Memory B cell (primary cell): ENCODE results near the gene TTLL12.

Experiments used
- ATAC-seq: fragments of 150-1000 bp; cut with Tn5 transposase; 2 replicates; pipeline ENCODE4 v1.10.0; 2021; ENCODE audit warnings: low read depth, mild to moderate bottlenecking, moderate library complexity
- DNase-seq, 2 donors: peaks; one replicate each; pipeline ENCODE4 v3.0.0; 2022; ENCODE audit warnings: low spot score in 2 of 2
- H3K27ac Mint-ChIP-seq: one replicate; pipeline ENCODE4 v1.8.0; 2022; ENCODE audit warnings: mild to moderate bottlenecking, moderate library complexity, mixed read lengths
- H3K27me3 Mint-ChIP-seq: one replicate; pipeline ENCODE4 v1.8.0; 2022; ENCODE audit warnings: mixed read lengths
- H3K36me3 Mint-ChIP-seq: one replicate; pipeline ENCODE4 v1.8.0; 2022; ENCODE audit warnings: mild to moderate bottlenecking, mixed read lengths
- H3K4me1 Mint-ChIP-seq: one replicate; pipeline ENCODE4 v1.8.0; 2022; ENCODE audit warnings: mixed read lengths
- H3K4me3 Mint-ChIP-seq: one replicate; pipeline ENCODE4 v1.8.0; 2022; ENCODE audit warnings: mild to moderate bottlenecking, moderate library complexity, mixed read lengths
- H3K9me3 Mint-ChIP-seq: one replicate; pipeline ENCODE4 v1.8.0; 2022; ENCODE audit warnings: mixed read lengths

Gene TTLL12

DNA sequence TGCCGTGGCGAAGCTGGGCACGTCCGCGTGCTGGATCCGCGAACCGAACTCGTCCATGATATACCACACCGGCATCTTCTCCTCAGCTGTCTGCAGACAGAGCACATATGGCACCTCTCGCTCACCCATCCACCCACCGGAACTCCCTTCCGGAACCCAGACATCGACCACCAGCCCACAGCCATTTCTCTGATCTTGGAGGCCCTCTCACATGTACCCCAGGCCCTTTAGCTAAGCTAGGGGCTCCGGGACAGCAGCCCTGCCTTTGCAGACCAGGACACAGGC, 7.1 kb downstream of the TTLL12 start:
- Mint-ChIP-seq H3K4me3 (no peak overlapping the region), H3K4me1 (peaks cover 2% of the 10 kb centered on the region), H3K9me3 (no peaks in the 10 kb centered on the region), H3K27me3 (no peaks in the 10 kb centered on the region), H3K27ac (no peak overlapping the region), H3K36me3 (no peaks in the 10 kb centered on the region)
- DNase-seq (no peak), ATAC-seq (no peak)

DNA sequence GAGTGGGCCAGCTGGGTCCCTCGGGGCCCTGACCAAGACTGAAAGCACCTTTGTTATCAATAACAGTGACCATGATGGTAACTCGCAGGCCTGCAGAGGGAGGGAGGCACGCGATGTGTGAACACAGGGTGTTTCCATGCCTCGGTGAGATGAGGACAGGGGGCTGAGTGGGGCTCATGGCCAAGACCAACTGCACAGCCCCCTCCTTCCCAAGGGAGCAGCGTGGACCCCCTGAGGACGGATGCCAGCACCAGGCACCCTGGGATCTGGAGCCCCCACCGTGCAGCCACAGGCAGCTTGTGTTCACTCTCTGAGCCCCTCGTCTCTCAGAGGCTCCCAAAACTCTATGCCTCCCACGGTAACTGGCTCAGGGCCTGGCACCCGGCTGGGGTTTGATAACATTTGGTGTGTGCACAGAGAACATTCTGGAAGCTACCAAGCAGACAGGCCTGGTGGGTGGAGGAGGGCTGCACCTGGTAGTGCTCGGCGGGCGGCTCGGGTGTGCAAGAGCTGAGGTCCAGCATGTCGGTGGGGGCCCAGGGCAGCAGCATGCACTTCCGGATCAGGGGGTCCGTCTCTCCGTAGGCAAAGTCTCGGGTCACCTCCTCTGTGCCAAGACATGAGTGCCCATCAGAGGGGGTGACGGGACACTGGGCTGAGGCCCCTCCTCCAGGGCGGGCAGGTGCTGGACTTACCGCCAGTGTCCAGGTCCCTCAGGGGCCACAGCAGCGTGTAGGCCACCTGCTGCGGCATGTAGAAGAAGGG, 7.6 kb downstream of the TTLL12 start:
- no peak for DNase-seq
- no peaks in the 10 kb centered on the region for H3K27me3 Mint-ChIP-seq
- H3K4me1 Mint-ChIP-seq, result peaks cover 2% of the 10 kb centered on the region
- H3K36me3 Mint-ChIP-seq, result no peaks in the 10 kb centered on the region
- ATAC-seq, result no peak
- H3K27ac Mint-ChIP-seq, result no peak overlapping the region
- H3K9me3 Mint-ChIP-seq, result no peaks in the 10 kb centered on the region
- no peak overlapping the region for H3K4me3 Mint-ChIP-seq

DNA sequence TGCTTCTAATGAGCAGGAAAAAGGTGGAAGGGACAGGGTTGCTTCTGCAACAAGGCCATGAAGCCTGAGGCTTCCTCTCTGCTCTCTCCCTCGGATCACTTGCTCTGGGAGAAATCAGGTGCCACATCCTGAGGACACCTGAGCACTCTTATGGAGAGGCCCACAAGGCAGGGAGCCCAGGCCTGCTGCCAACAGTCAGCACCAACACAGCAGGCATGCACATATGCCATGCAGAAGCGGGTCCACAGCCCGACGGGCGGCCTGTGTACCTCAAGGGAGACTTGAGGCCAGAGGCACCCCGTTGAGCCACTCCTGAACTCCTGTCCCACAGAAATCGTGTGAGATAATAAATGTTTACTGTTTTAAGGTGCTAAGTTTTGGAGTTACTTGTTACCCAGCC, 9.5 kb downstream of the TTLL12 start:
- Mint-ChIP-seq H3K9me3 (no peaks in the 10 kb centered on the region), H3K4me1 (peaks cover 2% of the 10 kb centered on the region), H3K27me3 (no peaks in the 10 kb centered on the region), H3K27ac (no peak overlapping the region), H3K4me3 (no peak overlapping the region), H3K36me3 (peaks cover 3% of the 10 kb centered on the region)
- DNase-seq, result no peak
- no peak for ATAC-seq

DNA sequence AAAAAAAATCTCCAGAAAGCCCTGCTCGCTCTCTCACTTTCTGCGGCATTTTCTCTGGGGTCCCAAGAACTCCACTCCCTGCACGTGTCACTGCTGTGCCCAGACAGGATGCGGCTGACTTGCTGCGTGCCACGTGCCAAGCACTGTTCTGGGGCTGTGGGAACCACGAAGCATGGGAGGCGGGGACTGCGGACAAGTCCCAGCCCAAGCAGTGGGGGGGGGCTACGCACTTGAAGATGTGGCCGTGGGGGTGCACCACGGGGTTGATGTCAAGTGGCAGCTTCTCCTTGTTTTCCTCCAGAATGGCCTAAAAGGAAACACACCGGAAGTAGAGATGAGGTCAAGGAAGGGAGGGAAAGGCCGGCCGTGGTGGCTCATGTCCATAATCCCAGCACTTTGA, 10.8 kb downstream of the TTLL12 start:
- no peaks in the 10 kb centered on the region for H3K9me3 Mint-ChIP-seq

DNA sequence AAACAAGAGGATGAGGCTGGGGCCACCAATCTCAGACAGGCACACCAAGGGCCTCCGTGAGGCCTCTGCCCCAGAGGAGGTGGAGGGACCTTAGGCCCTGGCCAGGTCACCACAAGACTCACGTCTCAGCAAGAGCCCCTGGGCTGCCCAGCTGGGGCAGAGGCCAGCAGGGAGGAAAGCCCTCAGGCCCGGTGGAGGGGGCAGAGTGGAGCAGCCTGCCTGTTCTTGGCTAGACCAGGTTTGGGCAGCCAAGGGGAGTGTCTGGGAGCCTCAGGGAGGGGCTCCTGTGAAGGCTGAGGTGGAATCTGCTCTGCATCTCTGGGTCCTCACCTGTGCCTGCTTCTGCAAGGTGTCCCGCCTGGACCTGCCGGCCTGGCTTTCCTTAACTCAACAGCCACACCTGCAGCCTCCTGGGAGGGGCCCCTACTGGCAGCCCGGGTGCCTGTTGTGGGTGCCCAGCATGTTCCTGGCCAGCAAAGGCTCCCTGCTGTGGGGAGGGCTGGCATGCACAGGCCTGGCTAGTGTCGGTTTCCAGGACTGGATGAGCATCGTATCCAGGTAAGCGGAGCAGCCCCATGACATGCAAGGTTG, 11.9 kb downstream of the TTLL12 start:
- no peaks in the 10 kb centered on the region for H3K4me1 Mint-ChIP-seq
- H3K4me3 Mint-ChIP-seq, result no peak overlapping the region
- no peaks in the 10 kb centered on the region for H3K9me3 Mint-ChIP-seq
- H3K36me3 Mint-ChIP-seq, result peaks cover 5% of the 10 kb centered on the region
- ATAC-seq, result no peak
- no peak overlapping the region for H3K27ac Mint-ChIP-seq
- H3K27me3 Mint-ChIP-seq, result no peaks in the 10 kb centered on the region
- no peak for DNase-seq

More for the DNA sequence above, 10.8 kb downstream of the TTLL12 start:
- Mint-ChIP-seq H3K4me3 (no peak overlapping the region), H3K36me3 (peaks cover 3% of the 10 kb centered on the region), H3K4me1 (no peaks in the 10 kb centered on the region), H3K27ac (no peak overlapping the region), H3K27me3 (no peaks in the 10 kb centered on the region)
- DNase-seq, result no peak
- no peak for ATAC-seq

DNA sequence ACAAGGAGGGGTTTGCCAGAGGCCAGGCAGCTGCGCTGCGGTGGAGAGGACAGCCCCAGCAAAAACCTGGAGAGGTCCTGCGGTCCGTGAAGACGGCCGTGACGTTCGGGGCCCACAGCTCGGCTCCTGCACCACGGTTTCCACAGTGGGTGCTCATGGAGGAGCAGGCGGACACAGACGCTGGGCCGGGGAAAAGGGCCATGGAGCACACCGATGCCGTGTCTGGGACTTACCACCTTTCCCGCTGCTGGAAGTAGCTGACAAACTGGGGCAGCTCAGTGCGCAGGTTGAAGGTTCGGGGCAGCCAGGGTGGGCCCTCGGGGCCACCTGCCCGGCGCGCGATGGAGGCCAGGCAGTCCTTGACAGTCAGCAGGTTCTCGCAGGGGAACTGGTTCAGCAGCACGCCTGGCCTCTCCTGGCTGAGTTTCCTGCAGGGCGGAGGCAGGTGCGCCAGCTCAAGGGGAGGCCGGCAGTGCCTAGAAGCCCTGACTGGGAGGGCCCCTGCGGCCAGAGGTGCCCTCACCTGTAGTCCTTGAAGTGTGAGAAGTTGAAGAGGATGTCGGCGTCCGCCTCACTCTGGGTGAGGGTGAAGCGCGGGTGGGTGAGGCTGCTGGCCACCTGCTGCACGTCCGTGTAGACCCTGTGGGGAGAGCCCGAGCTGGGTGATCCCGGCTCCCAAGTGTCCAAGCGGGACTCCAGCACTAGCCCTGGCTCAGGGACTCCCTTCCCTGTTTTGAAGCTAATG, 12.8 kb downstream of the TTLL12 start:
- H3K27ac Mint-ChIP-seq, result no peak overlapping the region
- H3K9me3 Mint-ChIP-seq, result no peaks in the 10 kb centered on the region
- DNase-seq, result no peak
- no peaks in the 10 kb centered on the region for H3K27me3 Mint-ChIP-seq
- H3K36me3 Mint-ChIP-seq, result peaks cover 5% of the 10 kb centered on the region
- H3K4me1 Mint-ChIP-seq, result no peaks in the 10 kb centered on the region
- H3K4me3 Mint-ChIP-seq, result no peak overlapping the region
- no peak for ATAC-seq

DNA sequence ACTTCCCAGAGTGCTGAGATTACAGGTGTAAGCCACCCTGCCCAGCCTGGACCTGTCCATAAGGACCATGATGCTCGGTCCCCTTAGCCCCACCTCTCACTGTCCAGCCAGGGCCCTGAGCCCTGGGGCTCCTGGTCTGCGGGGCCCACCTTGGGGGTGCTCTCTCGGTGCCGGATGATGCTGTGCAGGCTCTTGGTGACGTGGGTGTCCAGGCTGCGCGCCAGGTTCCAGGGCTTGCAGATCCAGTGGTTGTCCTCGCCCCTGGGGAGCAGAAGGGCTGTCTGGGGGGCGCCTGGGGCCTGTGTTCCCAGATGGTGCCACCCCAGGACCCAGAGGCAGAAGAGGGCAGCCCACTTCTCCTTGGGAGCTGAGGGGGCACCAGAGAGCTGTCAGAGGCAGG, 13.4 kb downstream of the TTLL12 start:
- H3K36me3 Mint-ChIP-seq, result peaks cover 5% of the 10 kb centered on the region
- ATAC-seq, result no peak
- H3K4me1 Mint-ChIP-seq, result no peaks in the 10 kb centered on the region
- no peak for DNase-seq
- H3K4me3 Mint-ChIP-seq, result no peak overlapping the region
- H3K27ac Mint-ChIP-seq, result no peak overlapping the region
- no peaks in the 10 kb centered on the region for H3K9me3 Mint-ChIP-seq
- no peaks in the 10 kb centered on the region for H3K27me3 Mint-ChIP-seq

DNA sequence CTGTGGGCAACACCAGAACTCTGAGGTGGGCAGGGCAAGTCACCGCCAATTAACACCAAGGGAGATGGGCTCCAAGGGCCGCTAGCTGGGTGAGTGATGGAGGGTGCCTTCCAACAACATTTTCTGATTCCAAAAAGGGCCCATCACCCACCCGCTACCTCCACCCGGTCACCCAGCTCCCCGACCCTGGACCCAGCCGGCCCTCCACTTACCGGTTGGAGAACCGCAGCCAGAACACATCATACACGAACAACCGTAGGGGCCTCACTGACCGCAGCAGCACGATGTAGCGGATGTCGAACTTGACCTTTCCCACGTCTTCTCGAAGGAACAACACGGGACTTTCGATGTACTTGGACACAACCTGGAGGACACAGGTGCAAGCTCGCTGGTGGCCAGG, 14.7 kb downstream of the TTLL12 start:
- H3K36me3 Mint-ChIP-seq, result peaks cover 9% of the 10 kb centered on the region
- no peaks in the 10 kb centered on the region for H3K4me1 Mint-ChIP-seq
- no peak overlapping the region for H3K27ac Mint-ChIP-seq
- H3K9me3 Mint-ChIP-seq, result no peaks in the 10 kb centered on the region
- ATAC-seq, result no peak
- no peaks in the 10 kb centered on the region for H3K27me3 Mint-ChIP-seq
- no peak overlapping the region for H3K4me3 Mint-ChIP-seq
- no peak for DNase-seq

DNA sequence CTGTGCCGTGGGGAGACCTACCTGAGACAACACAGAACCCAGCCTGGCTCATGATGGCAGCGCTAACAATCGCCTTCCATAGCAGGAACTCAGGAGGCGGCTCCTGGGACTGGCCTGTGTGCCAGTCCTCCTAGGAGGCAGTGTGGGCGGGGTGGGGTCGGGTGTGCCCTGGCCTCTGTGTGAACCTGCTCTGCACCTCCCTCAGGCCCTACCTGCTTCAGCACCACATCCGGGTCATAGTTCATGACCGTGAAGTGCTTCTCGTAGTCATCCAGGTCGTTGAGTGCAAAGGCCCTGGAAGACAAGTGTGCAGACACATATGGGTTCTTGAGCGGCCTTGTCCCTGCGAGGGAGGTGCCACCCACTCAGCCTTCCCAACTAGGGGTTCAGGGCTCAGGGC, 15.3 kb downstream of the TTLL12 start:
- Mint-ChIP-seq H3K4me1 (no peaks in the 10 kb centered on the region), H3K27ac (no peak overlapping the region), H3K4me3 (no peak overlapping the region), H3K9me3 (no peaks in the 10 kb centered on the region), H3K36me3 (peaks cover 9% of the 10 kb centered on the region), H3K27me3 (no peaks in the 10 kb centered on the region)
- ATAC-seq, result no peak
- no peak for DNase-seq

DNA sequence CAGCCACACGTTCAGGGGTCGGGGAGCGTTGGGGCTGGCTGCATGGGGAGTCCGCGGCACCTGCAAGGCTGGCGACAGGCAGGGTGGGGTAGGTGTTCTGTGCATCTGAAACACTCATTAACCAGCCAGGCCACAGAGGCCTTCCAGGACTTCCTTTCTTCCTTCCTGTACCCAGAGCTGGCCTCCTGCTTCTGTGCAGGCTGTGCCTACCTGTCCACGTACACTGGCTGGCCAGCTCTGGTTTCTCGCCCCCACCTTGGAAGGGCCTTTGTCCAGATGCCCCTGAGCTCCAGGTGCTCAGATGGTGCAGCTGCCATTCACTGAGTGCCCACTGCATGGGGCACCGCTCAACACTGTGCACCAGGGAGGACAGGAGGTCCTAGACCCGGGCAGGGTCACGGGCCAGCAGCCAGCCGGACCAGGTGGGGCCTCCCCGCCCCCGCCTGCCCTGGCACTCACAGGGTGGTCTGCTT, 15.9 kb downstream of the TTLL12 start:
- Mint-ChIP-seq H3K27ac (no peak overlapping the region), H3K27me3 (no peaks in the 10 kb centered on the region), H3K4me3 (no peak overlapping the region), H3K4me1 (no peaks in the 10 kb centered on the region), H3K9me3 (no peaks in the 10 kb centered on the region), H3K36me3 (peaks cover 9% of the 10 kb centered on the region)
- ATAC-seq (no peak), DNase-seq (no peak)

DNA sequence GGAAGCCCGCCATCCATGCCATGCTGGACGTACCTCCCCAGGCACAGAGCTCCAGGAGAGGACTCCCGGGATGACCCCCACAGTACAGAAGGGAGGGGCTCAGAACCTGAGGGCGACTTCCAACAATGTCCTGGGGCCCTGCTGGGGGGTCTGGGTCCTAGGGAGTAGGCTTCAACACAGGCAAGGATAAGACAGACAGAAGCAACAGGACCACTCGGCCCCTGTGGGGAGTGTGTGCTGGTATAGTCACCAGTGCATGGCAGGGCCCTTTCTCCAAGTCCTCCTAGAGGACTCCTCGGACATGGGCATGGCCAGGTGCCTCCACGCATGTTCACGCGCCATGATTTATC, 16.8 kb downstream of the TTLL12 start:
- Mint-ChIP-seq H3K4me1 (no peaks in the 10 kb centered on the region), H3K27ac (no peak overlapping the region), H3K4me3 (no peak overlapping the region), H3K9me3 (no peaks in the 10 kb centered on the region), H3K36me3 (peaks cover 9% of the 10 kb centered on the region), H3K27me3 (no peaks in the 10 kb centered on the region)
- no peak for DNase-seq
- ATAC-seq, result no peak

DNA sequence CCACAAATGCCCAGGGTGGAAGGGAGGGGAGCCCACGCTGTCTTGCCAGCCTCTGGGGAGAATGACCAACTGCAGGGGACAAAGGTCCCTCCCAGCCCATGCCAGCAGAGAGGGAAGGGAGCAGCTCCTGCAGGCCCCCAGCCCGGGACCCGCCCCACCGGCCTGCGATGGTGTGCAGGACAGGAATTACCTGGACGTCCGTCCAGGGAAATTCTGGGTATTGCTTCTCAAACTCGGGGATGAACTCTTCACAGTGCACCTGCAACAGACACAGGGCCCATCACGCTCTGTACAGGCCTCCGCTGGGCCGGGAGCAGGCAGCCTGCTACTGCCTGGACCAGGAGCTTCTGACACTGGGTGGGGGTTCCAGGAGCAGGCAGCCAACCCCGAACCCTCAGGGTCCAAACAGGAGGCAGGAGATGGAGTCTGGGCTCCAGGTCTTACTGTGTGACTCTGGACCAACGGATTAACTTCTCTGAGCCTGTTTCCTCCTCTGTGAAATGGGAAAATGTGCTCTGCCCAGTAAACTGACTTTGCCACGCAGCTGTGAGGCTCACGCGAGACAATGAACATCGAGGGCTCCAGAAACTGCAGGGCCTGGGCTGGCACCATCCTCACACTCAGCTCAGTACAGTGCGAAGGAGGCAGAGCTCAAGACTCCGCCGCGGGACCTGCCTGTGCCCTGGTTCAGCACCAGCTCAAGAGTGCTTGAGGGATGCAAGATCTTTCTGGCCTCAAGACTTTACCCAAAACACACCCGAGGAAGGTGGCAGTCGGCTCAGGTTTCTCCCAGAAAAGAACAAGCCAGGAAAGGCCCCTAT, 17.4 kb downstream of the TTLL12 start:
- Mint-ChIP-seq H3K27ac (no peak overlapping the region), H3K9me3 (no peaks in the 10 kb centered on the region), H3K4me1 (no peaks in the 10 kb centered on the region), H3K4me3 (no peak overlapping the region), H3K36me3 (peaks cover 9% of the 10 kb centered on the region), H3K27me3 (no peaks in the 10 kb centered on the region)
- ATAC-seq (no peak), DNase-seq (no peak)

DNA sequence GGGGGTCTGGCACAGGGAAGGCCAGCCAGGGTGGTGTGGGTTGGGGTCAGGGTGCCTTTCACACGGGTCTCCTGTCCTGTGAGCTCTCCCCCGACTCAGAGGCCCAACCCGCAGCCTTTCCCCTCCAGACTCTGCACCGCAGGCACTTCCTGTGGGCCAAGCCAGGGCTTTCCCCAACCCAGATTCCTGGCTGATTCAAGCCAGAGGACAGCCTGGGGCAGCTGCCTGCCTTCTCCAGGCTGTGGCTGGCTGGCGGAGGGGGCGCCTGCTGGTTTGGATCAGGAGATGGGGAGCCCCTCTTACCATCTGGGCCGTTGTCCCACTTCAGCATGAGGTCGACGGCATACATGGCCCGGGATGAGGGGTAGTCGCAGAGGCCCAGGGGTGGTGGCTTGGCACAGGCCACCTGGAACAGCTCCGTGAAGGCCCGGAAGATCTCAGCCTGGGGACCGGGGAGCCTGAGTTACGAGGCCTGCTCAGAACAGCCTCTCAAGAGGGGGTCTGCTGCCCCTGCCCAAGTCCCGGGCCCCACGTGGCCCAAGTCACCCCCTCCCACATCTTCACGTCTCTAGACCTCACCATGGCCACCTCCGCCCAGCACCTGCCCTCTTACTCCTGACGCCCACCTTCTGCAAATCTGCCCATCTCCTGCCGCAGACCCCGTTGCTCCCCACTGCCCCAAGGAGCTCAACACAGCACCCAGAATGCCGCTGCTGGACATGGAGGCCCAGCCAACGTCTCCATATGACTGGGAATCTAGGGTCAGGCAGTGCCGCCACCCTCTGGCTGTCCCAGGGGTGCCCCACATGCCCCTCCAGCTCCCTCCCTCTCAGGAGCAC, 18.2 kb downstream of the TTLL12 start:
- no peaks in the 10 kb centered on the region for H3K9me3 Mint-ChIP-seq
- no peak overlapping the region for H3K4me3 Mint-ChIP-seq
- ATAC-seq, result no peak
- peaks cover 9% of the 10 kb centered on the region for H3K36me3 Mint-ChIP-seq
- H3K27ac Mint-ChIP-seq, result no peak overlapping the region
- DNase-seq, result no peak
- H3K4me1 Mint-ChIP-seq, result peaks cover 7% of the 10 kb centered on the region
- no peaks in the 10 kb centered on the region for H3K27me3 Mint-ChIP-seq
